Stromal cell of bone marrow (primary cell): Measurements from ENCODE around the gene TSPAN31.

ENCODE experiments used
- DNase-seq: peaks from one replicate; pipeline ENCODE4 v3.0.0-alpha.2; 2012; ENCODE audit warnings: low read depth

TSPAN31 gene

DNA sequence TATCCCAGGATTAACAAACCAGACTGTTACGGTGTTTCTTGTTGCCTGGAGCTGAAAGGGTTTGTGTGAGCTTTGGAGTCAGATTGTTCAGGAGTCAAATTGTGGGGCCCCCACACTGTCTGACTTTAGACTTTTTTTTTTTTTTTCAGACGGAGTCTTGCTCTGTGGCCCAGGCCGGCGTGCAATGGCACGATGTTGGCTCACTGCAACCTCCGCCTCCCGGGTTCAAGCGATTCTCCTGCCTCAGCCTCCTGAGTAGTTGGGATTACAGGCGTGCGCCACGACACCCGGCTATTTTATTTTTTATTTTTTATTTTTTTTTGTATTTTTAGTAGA, 38.6 kb downstream of the TSPAN31 start:
- no peak for DNase-seq

- DNase-seq, result no peak
Observed at GRCh38 chr12:57783861-57784260, 39.0 kb downstream of the TSPAN31 start.

DNA sequence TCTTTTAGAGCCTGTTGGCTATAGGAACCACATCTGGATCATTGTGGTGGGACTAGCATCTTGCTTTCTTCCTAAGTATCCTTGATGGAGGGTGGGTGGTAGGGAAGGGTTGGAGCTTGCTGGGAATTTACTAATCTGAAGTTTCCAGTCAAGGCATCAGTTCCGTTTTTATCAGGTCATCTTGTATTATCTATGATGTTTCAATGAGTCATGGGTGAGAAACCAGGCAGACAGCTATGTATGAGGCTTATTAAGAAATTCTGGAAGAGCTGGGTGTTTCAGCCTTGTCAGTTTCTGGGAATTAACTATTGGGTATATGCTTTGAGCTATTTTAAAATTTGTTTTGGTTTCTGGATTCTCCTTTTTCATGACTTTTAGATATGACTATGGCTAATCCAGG, 49.1 kb downstream of the TSPAN31 start:
- peak; percentile 72 for DNase-seq

- DNase-seq, result no peak
Observed at GRCh38 chr12:57795354-57795753, 50.5 kb downstream of the TSPAN31 start.

GRCh38 chr12:57796996-57797395, 52.2 kb downstream of the TSPAN31 start:
- no peak for DNase-seq

DNA sequence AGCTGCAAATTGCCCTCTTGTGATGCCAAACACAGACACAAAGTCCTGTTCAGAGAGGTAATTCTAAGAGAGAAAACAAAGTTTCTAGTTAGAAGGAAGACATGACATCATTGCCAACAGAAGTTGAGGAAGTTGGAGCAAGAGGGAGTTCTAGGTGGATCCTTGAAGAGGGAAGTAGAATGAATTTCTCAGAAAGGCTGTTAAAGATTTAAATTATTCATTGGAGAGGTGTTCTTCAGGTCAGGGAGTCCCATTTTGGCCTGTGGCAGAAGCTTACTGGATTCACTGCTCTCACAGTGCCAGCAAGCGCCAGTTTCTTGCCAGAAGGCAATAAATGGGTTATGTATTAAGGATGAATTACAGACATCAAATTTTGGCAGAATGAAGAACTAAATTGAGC, 53.1 kb downstream of the TSPAN31 start:
- DNase-seq, result no peak
